Heart left ventricle (tissue), 13 donors: ENCODE measurements around the gene EIPR1.

Experiments
- POLR2A ChIP-seq, 2 donors: fragments of 450-650 bp; IDR thresholded peaks; one replicate each; pipeline ENCODE4 v1.6.1; 2017; ENCODE audit warnings: antibody characterized with exemption in 2 of 2, mild to moderate bottlenecking in 2 of 2, moderate library complexity in 2 of 2
- TF ChIP-seq, protein P1 (sequence below), 12 donors: fragments of 200-600 bp; sonication (generic) in 4 of 12; IDR thresholded peaks; one replicate each; pipeline versions ENCODE4 v1.5.0 to v1.8.0; 2018 to 2022; ENCODE audit warnings: antibody characterized with exemption in 12 of 12, mild to moderate bottlenecking in 5 of 12
- donor health status: ischemic (EF 13 %, LVEDD 7.1; RV severe dilation, severe dysfunction).
- donor health status: DM: no; HTN: yes; CAD: no.
- donor health status: DM: no; HTN: no; CAD: no.
- donor health status: ischemic (EF 25% LVEDD 6.9; RV normal size, moderate dysfunction).
- donor health status: ischemic (EF 25% LVEDD 5.7; RV mildly dilated, moderate dysfunction).
- donor health status: ischemic (EF 35%, LVEDD 5.7; RV mildly dilated, moderate dysfunction).
- donor health status: nonischemic (EF 11% LVEDD 7.7; RV severe dilation, severe dysfunction).
- donor health status: DM: yes; HTN: yes; CAD: no.
- donor health status: PGD.
- donor health status: ischemic (EF 29% LVEDD 5.4; RV normal size, mild dysfunction).
- donor health status: nonischemic (EF 23%, LVEDD 6.1; RV moderate dilation, normal function).

DNA sequence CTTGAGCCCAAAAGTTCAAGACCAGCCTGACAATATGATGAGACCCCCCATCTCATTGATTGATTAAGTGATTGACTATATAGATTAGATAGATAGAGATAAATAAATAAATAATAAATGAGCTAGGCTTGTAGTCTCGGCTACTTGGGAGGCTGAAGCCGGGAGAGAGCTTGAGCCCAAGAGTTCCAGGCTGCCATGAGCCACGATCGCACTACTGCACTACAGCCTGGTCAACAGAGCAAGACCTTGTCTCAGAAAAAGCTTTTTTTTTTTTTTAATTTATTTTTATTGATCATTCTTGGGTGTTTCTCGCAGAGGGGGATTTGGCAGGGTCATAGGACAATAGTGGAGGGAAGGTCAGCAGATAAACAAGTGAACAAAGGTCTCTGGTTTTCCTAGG, 12.4 kb downstream of the EIPR1 start:
- TF ChIP-seq POLR2A (IDR thresholded peaks at IDR 0.05), result no peak
- TF ChIP-seq, protein P1, sequence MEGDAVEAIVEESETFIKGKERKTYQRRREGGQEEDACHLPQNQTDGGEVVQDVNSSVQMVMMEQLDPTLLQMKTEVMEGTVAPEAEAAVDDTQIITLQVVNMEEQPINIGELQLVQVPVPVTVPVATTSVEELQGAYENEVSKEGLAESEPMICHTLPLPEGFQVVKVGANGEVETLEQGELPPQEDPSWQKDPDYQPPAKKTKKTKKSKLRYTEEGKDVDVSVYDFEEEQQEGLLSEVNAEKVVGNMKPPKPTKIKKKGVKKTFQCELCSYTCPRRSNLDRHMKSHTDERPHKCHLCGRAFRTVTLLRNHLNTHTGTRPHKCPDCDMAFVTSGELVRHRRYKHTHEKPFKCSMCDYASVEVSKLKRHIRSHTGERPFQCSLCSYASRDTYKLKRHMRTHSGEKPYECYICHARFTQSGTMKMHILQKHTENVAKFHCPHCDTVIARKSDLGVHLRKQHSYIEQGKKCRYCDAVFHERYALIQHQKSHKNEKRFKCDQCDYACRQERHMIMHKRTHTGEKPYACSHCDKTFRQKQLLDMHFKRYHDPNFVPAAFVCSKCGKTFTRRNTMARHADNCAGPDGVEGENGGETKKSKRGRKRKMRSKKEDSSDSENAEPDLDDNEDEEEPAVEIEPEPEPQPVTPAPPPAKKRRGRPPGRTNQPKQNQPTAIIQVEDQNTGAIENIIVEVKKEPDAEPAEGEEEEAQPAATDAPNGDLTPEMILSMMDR (IDR thresholded peaks at IDR 0.05), result no peak
